ENCODE data around the gene TRAF1.

Gene TRAF1

GRCh38 chr9:120913647-120914264 lies 12.8 kb downstream of the TRAF1 start:
- no peak overlapping the region for H3K27ac ChIP-seq (ENCODE audit: low read depth, low read length)
- no peak overlapping the region for H3K9ac ChIP-seq (ENCODE audit: low read length)

DNA sequence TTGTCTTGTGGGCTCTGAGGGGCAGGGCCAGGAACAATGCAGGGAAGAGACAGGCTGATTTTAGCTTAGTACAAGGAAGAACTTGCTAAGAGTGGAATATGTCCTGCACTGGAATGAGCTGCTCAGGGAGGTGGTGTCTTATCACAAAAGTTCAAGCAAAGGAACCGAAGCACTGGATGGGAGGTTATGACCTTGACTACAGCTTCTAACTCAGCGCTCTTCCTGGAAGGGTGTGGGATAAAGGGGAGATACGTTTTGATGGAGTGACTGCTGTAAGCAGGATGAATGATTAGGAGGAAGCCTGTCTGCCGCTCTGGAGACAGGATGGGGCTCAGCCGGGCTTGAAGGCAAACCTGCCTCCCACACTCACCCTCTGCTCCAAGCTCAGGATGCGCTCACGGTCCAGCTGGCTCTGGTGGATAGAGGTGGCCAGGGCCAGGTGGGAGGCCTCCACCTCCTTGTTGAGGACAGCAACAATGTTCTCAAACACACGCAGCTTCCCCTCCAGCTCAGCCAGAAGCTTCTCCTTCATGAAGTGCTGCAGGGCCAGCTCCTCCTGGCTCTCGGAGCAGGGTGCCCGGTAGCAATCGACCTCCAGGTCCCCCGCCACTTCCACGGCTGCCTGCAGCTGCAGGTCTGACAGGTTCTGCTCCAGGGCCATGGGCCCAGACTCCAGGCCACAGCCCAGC lies 13.5 kb downstream of the TRAF1 start:
- Histone ChIP-seq H3K27ac (ENCODE audit: low read depth, low read length) (no peak overlapping the region), H3K9ac (ENCODE audit: low read length) (no peak overlapping the region), H3K9me3 (ENCODE audit: low read length) (no peaks in the 10 kb centered on the region), H3K36me3 (ENCODE audit: insufficient read depth, low read length) (peaks cover 10% of the 10 kb centered on the region), H3K27me3 (ENCODE audit: control insufficient read depth in 1 of 2, insufficient read depth in 2 of 2, low read length in 2 of 2) (no peaks in the 10 kb centered on the region), H3K4me3 (ENCODE audit: low read depth in 1 of 2, low read length in 2 of 2) (no peak overlapping the region), H3K4me1 (ENCODE audit: insufficient read depth, low read length) (no peaks in the 10 kb centered on the region)

More at GRCh38 chr9:120913647-120914264, 12.8 kb downstream of the TRAF1 start:
- Histone ChIP-seq H3K36me3 (ENCODE audit: insufficient read depth, low read length) (peaks cover 10% of the 10 kb centered on the region), H3K4me1 (ENCODE audit: insufficient read depth, low read length) (no peaks in the 10 kb centered on the region), H3K27me3 (ENCODE audit: control insufficient read depth in 1 of 2, insufficient read depth in 2 of 2, low read length in 2 of 2) (no peaks in the 10 kb centered on the region), H3K9me3 (ENCODE audit: low read length) (no peaks in the 10 kb centered on the region), H3K4me3 (ENCODE audit: low read depth in 1 of 2, low read length in 2 of 2) (no peak overlapping the region)

DNA sequence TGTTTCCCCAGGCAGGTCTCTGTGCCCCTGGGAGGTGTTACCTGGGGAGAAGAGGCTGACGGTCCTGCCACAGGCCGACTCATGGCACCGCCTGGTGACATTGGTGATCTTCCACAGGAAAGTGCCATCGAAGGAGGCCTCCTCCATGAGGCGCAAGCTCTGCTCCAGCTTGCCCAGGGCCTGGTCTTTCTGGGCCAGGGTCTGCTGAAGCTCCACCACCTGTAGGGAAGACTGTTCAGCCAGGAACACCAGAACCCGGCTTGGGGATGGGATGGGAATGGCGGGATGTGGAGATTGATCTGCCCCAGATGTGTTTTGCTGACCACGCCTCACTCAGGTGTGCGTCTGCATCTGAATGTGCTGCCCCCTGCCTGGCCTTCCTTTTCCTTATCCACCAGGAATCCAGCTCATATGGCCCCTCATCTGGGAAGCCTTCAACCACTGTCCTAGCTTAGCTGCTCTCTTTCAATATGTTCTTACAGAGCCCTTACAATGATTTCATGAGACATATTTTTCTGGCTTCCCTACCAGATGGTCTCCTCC lies 15.2 kb downstream of the TRAF1 start:
- no peaks in the 10 kb centered on the region for H3K9me3 ChIP-seq (ENCODE audit: low read length)
- no peak overlapping the region for H3K9ac ChIP-seq (ENCODE audit: low read length)
- H3K4me3 ChIP-seq (ENCODE audit: low read depth in 1 of 2, low read length in 2 of 2) = no peak overlapping the region
- H3K27me3 ChIP-seq (ENCODE audit: control insufficient read depth in 1 of 2, insufficient read depth in 2 of 2, low read length in 2 of 2) = no peaks in the 10 kb centered on the region
- H3K4me1 ChIP-seq (ENCODE audit: insufficient read depth, low read length) = no peaks in the 10 kb centered on the region
- H3K36me3 ChIP-seq (ENCODE audit: insufficient read depth, low read length) = peaks cover 10% of the 10 kb centered on the region
- no peak overlapping the region for H3K27ac ChIP-seq (ENCODE audit: low read depth, low read length)

DNA sequence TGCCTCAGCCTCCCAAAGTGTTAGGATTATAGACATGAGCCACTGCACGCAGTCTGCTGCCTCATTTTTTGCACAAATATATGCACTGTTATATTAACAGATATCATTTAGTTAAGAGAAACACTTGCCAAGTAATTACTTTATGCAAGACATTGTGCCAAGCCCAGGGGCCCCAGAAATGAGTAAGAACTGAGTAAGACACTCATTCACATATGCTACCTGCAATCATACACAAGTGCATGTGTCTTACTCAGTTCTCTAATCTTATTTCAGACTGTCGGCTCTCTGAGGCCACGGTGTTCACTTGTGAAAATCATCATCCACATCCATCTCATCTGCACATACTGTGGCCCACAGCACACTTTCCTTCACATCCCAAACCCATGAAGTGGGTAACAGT lies 16.0 kb downstream of the TRAF1 start:
- no peak overlapping the region for H3K27ac ChIP-seq (ENCODE audit: low read depth, low read length)

GRCh38 chr9:120909904-120910303 lies 16.7 kb downstream of the TRAF1 start:
- Histone ChIP-seq H3K4me1 (ENCODE audit: insufficient read depth, low read length) (no peaks in the 10 kb centered on the region), H3K36me3 (ENCODE audit: insufficient read depth, low read length) (peaks cover 10% of the 10 kb centered on the region), H3K27me3 (ENCODE audit: control insufficient read depth in 1 of 2, insufficient read depth in 2 of 2, low read length in 2 of 2) (no peaks in the 10 kb centered on the region), H3K27ac (ENCODE audit: low read depth, low read length) (no peak overlapping the region), H3K4me3 (ENCODE audit: low read depth in 1 of 2, low read length in 2 of 2) (no peak overlapping the region), H3K9ac (ENCODE audit: low read length) (no peak overlapping the region), H3K9me3 (ENCODE audit: low read length) (no peaks in the 10 kb centered on the region)

More for the DNA sequence above, 16.0 kb downstream of the TRAF1 start:
- Histone ChIP-seq H3K4me3 (ENCODE audit: low read depth in 1 of 2, low read length in 2 of 2) (no peak overlapping the region), H3K4me1 (ENCODE audit: insufficient read depth, low read length) (no peaks in the 10 kb centered on the region), H3K9ac (ENCODE audit: low read length) (no peak overlapping the region), H3K27me3 (ENCODE audit: control insufficient read depth in 1 of 2, insufficient read depth in 2 of 2, low read length in 2 of 2) (no peaks in the 10 kb centered on the region), H3K36me3 (ENCODE audit: insufficient read depth, low read length) (peaks cover 10% of the 10 kb centered on the region), H3K9me3 (ENCODE audit: low read length) (no peaks in the 10 kb centered on the region)

GRCh38 chr9:120905315-120906164 lies 21.1 kb downstream of the TRAF1 start:
- Histone ChIP-seq H3K4me1 (ENCODE audit: insufficient read depth, low read length) (no peaks in the 10 kb centered on the region), H3K27ac (ENCODE audit: low read depth, low read length) (no peak overlapping the region), H3K4me3 (ENCODE audit: low read depth in 1 of 2, low read length in 2 of 2) (no peak overlapping the region), H3K27me3 (ENCODE audit: control insufficient read depth in 1 of 2, insufficient read depth in 2 of 2, low read length in 2 of 2) (no peaks in the 10 kb centered on the region), H3K9me3 (ENCODE audit: low read length) (no peaks in the 10 kb centered on the region), H3K9ac (ENCODE audit: low read length) (no peak overlapping the region), H3K36me3 (ENCODE audit: insufficient read depth, low read length) (peaks cover 4% of the 10 kb centered on the region)

DNA sequence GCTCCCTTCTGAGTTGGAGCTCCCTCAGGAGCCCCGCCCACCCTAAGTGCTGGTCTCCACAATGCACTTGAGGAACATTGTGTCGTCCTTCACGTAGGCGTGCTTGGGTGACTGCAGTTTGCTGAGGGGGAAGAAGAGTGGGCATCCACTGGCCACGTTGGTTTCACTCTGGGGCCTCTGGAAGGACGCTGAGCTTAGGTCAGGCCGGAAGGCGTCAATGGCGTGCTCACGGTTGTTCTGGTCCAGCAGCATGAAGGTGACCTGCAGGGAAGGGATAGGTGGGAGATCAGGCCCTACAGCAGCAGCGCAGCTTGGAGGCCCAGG lies 21.7 kb downstream of the TRAF1 start:
- no peak overlapping the region for H3K27ac ChIP-seq (ENCODE audit: low read depth, low read length)
- no peaks in the 10 kb centered on the region for H3K4me1 ChIP-seq (ENCODE audit: insufficient read depth, low read length)
- no peak overlapping the region for H3K9ac ChIP-seq (ENCODE audit: low read length)
- no peak overlapping the region for H3K4me3 ChIP-seq (ENCODE audit: low read depth in 1 of 2, low read length in 2 of 2)
- H3K36me3 ChIP-seq (ENCODE audit: insufficient read depth, low read length) = peaks cover 4% of the 10 kb centered on the region
- H3K27me3 ChIP-seq (ENCODE audit: control insufficient read depth in 1 of 2, insufficient read depth in 2 of 2, low read length in 2 of 2) = no peaks in the 10 kb centered on the region
- no peaks in the 10 kb centered on the region for H3K9me3 ChIP-seq (ENCODE audit: low read length)

- Histone ChIP-seq H3K27me3 (ENCODE audit: control insufficient read depth in 1 of 2, insufficient read depth in 2 of 2, low read length in 2 of 2) (no peaks in the 10 kb centered on the region), H3K9ac (ENCODE audit: low read length) (no peak overlapping the region), H3K4me1 (ENCODE audit: insufficient read depth, low read length) (no peaks in the 10 kb centered on the region), H3K27ac (ENCODE audit: low read depth, low read length) (no peak overlapping the region), H3K4me3 (ENCODE audit: low read depth in 1 of 2, low read length in 2 of 2) (no peak overlapping the region), H3K9me3 (ENCODE audit: low read length) (no peaks in the 10 kb centered on the region), H3K36me3 (ENCODE audit: insufficient read depth, low read length) (peaks cover 4% of the 10 kb centered on the region)
Measured at GRCh38 chr9:120904061-120904977, 22.3 kb downstream of the TRAF1 start.

GRCh38 chr9:120902569-120903535 lies 23.7 kb downstream of the TRAF1 start:
- Histone ChIP-seq H3K27me3 (ENCODE audit: control insufficient read depth in 1 of 2, insufficient read depth in 2 of 2, low read length in 2 of 2) (no peaks in the 10 kb centered on the region), H3K9me3 (ENCODE audit: low read length) (no peaks in the 10 kb centered on the region), H3K4me3 (ENCODE audit: low read depth in 1 of 2, low read length in 2 of 2) (no peak overlapping the region), H3K36me3 (ENCODE audit: insufficient read depth, low read length) (no peaks in the 10 kb centered on the region), H3K27ac (ENCODE audit: low read depth, low read length) (no peak overlapping the region), H3K4me1 (ENCODE audit: insufficient read depth, low read length) (no peaks in the 10 kb centered on the region), H3K9ac (ENCODE audit: low read length) (no peak overlapping the region)

Measured in muscle layer of colon (tissue), 2 donors.